HepG2 (cell line): ENCODE results near the gene GRID1. TPM values are rescaled to one million over a fixed set of nuclear protein-coding genes. Genes with fewer than 3 reads are reported as not detected.

Experiments used
- ATAC-seq: fragments of 200-7000 bp; cut with Tn5 transposase; 3 replicates; pipeline ENCODE4 v1.9.1; 2020; ENCODE audit warnings: mild to moderate bottlenecking, moderate library complexity
- BruUV-seq: library from RNA; stranded (reverse); fragments of 400-500 nt; replicated peaks from 2 replicates; lab custom pipeline; 2021; lab: Mats Ljungman, UMichigan
- CTCF ChIA-PET: fragments of 300-600 bp; formaldehyde crosslinking; extraction: SDS; loops from one replicate; lab custom pipeline; 2021; ENCODE audit warnings: low total read pairs, inconsistent platforms, low intra/inter-chr PET ratio; lab: Yijun Ruan, JAX
- POLR2A ChIA-PET: fragments of 350-600 bp; sonication (Branson Sonifier 250); formaldehyde crosslinking; loops from one replicate; lab custom pipeline; 2020; ENCODE audit warnings: antibody characterized with exemption, inconsistent platforms; lab: Yijun Ruan, JAX
- DNase-seq: peaks from one replicate; pipeline ENCODE4 v3.0.0-alpha.2; 2015; ENCODE audit warnings: low spot score
- FAIRE-seq: peaks from 3 replicates; lab custom pipeline; 2011; peaks lifted over from hg19 to GRCh38; lab: Jason Lieb, UNC
- H2AFZ ChIP-seq: one replicate; pipeline ENCODE4 v1.6.1; 2011; ENCODE audit warnings: low read length, inconsistent platforms
- H3K27ac ChIP-seq: fragments of 300-600 bp; 3 replicates; pipeline ENCODE4 v1.8.0; 2011; ENCODE audit warnings: mixed run types, mild to moderate bottlenecking, mixed read lengths, low read length, inconsistent platforms; ENCODE audit not compliant: insufficient read depth; ENCODE audit errors: extremely low read length
- H3K27me3 ChIP-seq, 2 experiments: fragments of 200-600 bp in 1 of 2; 2 replicates in 1 of 2; 3 replicates in 1 of 2; pipeline versions ENCODE4 v1.6.0 to v1.8.0; 2011; ENCODE audit warnings: low read length in 2 of 2, mild to moderate bottlenecking in 2 of 2, moderate library complexity in 2 of 2, inconsistent platforms in 1 of 2; ENCODE audit not compliant: insufficient read depth in 2 of 2, control insufficient read depth in 1 of 2
- H3K36me3 ChIP-seq, 2 experiments: fragments of 200-600 bp in 1 of 2; replicated peaks in 1 of 2; 2 replicates in 1 of 2; 3 replicates in 1 of 2; pipeline versions ENCODE4 v1.5.1 to v1.8.0; 2011; ENCODE audit warnings: low read length in 2 of 2, inconsistent platforms in 1 of 2; ENCODE audit not compliant: insufficient read depth in 2 of 2, control insufficient read depth in 1 of 2
- H3K4me1 ChIP-seq: 2 replicates; pipeline ENCODE4 v1.5.1; 2012; ENCODE audit warnings: low read length, inconsistent platforms; ENCODE audit not compliant: insufficient read depth
- H3K4me2 ChIP-seq: 2 replicates; pipeline ENCODE4 v1.6.0; 2011; ENCODE audit warnings: low read depth, low read length, inconsistent platforms
- H3K4me3 ChIP-seq, 3 experiments: fragments of 200-600 bp in 1 of 3; sonication (generic), shearing (Covaris generic) in 1 of 3; replicated peaks in 1 of 3; 2 replicates each; pipeline ENCODE4 v1.5.1; 2011 to 2016; ENCODE audit warnings: low read length in 3 of 3, inconsistent platforms in 2 of 3, low read depth in 2 of 3, mild to moderate bottlenecking in 2 of 3, control low read depth in 1 of 3, mixed read lengths in 1 of 3; ENCODE audit not compliant: insufficient read depth in 1 of 3
- H3K79me2 ChIP-seq: one replicate; pipeline ENCODE4 v1.6.1; 2011; ENCODE audit warnings: low read length, inconsistent platforms; ENCODE audit not compliant: insufficient read depth
- H3K9ac ChIP-seq: 2 replicates; pipeline ENCODE4 v1.6.0; 2011; ENCODE audit warnings: mild to moderate bottlenecking, low read depth, low read length, inconsistent platforms; ENCODE audit not compliant: insufficient read depth
- H3K9me3 ChIP-seq: 2 replicates; pipeline ENCODE4 v1.5.1; 2012; ENCODE audit warnings: mild to moderate bottlenecking, low read length
- H4K20me1 ChIP-seq: 2 replicates; pipeline ENCODE4 v1.6.0; 2011; ENCODE audit warnings: inconsistent platforms, mild to moderate bottlenecking, low read length, moderate library complexity; ENCODE audit not compliant: insufficient read depth
- EEA1 ChIP-seq: sonication (generic); formaldehyde crosslinking; IDR thresholded peaks from 2 replicates; pipeline ENCODE4 v1.5.1; 2020; ENCODE audit warnings: mild to moderate bottlenecking, missing genetic modification reagents, borderline replicate concordance
- KDM5B ChIP-seq: sonication (generic); formaldehyde crosslinking; IDR thresholded peaks from 2 replicates; pipeline ENCODE4 v1.4.0; 2020; ENCODE audit warnings: missing genetic modification reagents, mild to moderate bottlenecking, borderline replicate concordance
- MED8 ChIP-seq: sonication (generic); formaldehyde crosslinking; IDR thresholded peaks from 2 replicates; pipeline ENCODE4 v1.8.1; 2023; ENCODE audit warnings: mild to moderate bottlenecking, missing genetic modification reagents; ENCODE audit not compliant: insufficient replicate concordance
- PRMT3 ChIP-seq: sonication (generic); formaldehyde crosslinking; IDR thresholded peaks from 2 replicates; pipeline ENCODE4 v1.8.1; 2022; ENCODE audit warnings: low read depth, mild to moderate bottlenecking, moderate library complexity, missing genetic modification reagents, borderline replicate concordance
- SMARCE1 ChIP-seq: fragments of 450-650 bp; IDR thresholded peaks from 2 replicates; pipeline ENCODE4 v1.6.1; 2017; ENCODE audit warnings: borderline replicate concordance
- ZNF20 ChIP-seq: sonication (generic); formaldehyde crosslinking; IDR thresholded peaks from 2 replicates; pipeline ENCODE4 v1.4.0; 2020; ENCODE audit warnings: mild to moderate bottlenecking, moderate library complexity, missing genetic modification reagents
- ZNF235 ChIP-seq: sonication (generic); formaldehyde crosslinking; IDR thresholded peaks from 2 replicates; pipeline ENCODE4 v1.8.1; 2023; ENCODE audit warnings: mild to moderate bottlenecking, missing genetic modification reagents, borderline replicate concordance
- ZNF446 ChIP-seq: sonication (generic); formaldehyde crosslinking; IDR thresholded peaks from 2 replicates; pipeline ENCODE4 v1.5.0; 2020; ENCODE audit warnings: mild to moderate bottlenecking, missing genetic modification reagents
- ZNF549 ChIP-seq: sonication (generic); formaldehyde crosslinking; IDR thresholded peaks from 2 replicates; pipeline ENCODE4 v1.5.0; 2020; ENCODE audit warnings: missing genetic modification reagents
- ZNF768 ChIP-seq: sonication (generic); formaldehyde crosslinking; IDR thresholded peaks from 2 replicates; pipeline ENCODE4 v1.4.0; 2020; ENCODE audit warnings: missing genetic modification reagents
- ZNF816 ChIP-seq: sonication (generic); formaldehyde crosslinking; IDR thresholded peaks from 2 replicates; pipeline ENCODE4 v1.8.0; 2022; ENCODE audit warnings: missing genetic modification reagents, mild to moderate bottlenecking, borderline replicate concordance
- WGBS: methylation state at CpG from one replicate; pipeline ENCODE4 v1.1.6; 2017; ENCODE audit warnings: low lambda C conversion rate; 5-methylcytosine and 5-hydroxymethylcytosine counted together
- in situ Hi-C: cut with HindIII; loops from 2 replicates; pipeline ENCODE4 v1.10.0; 2017; ENCODE audit warnings: low pct_unique_long_range_greater_than_20kb; ENCODE audit not compliant: extremely low pct_ligation_motif_present
- intact Hi-C: fragments of 100-400 bp; cut with micrococcal nuclease; formaldehyde crosslinking; loops from one replicate; pipeline ENCODE4 v1.10.0; 2022; ENCODE audit not compliant: unreplicated experiment
- polyA plus RNA-seq, 8 experiments: library from polyadenylated mRNA; depleted of rRNA in 3 of 8; stranded (reverse) in 7 of 8; unstranded in 1 of 8; fragments of >200 nt; fragmentation: Illumina TruSeq in 4 of 8; extraction: Trizol in 4 of 8; gene quantifications; 2 replicates each; pipeline versions ENCODE4 v1.2.1 to v1.2.3, GENCODE V29; 2011 to 2016; ENCODE audit warnings: low read depth in 4 of 8, missing spikeins in 1 of 8, mixed read lengths in 1 of 8; ENCODE audit not compliant: insufficient read depth in 1 of 8
- total RNA-seq, 5 experiments: library from RNA; depleted of rRNA; stranded (reverse); fragments of >200 nt; fragmentation: Illumina TruSeq; extraction: Trizol; gene quantifications; 2 replicates each; pipeline ENCODE4 v1.2.3, GENCODE V29; 2016; ENCODE audit warnings: low read depth in 1 of 5
- TF ChIP-seq, protein P1 (sequence below): sonication (generic); formaldehyde crosslinking; conservative IDR thresholded peaks from 2 replicates; pipeline ENCODE4 v1.4.0; 2020; ENCODE audit warnings: missing genetic modification reagents

Gene GRID1
- total and polyA plus RNA-seq, 2 of the 13 experiments (the other 11 are each of a cell fraction or from before 2014, with no cell fraction given): 0.05 TPM; not detected in 1

GRCh38 chr10:86193841-86194240 is 172.8 kb downstream of the GRID1 start:
- WGBS: 11% methylated on average over 4 of the region's 4 CpGs
- no peak overlapping the region for H2AFZ ChIP-seq
- in situ Hi-C loops (no loop called here), intact Hi-C loops (no loop called here)
- H3K36me3 ChIP-seq: no peaks in the 10 kb centered on the region
- ChIA-PET POLR2A (no interaction called here), CTCF (no interaction called here)
- H3K4me1 ChIP-seq: no peaks in the 10 kb centered on the region
- ATAC-seq (no peak), DNase-seq (no peak)
- H3K4me3 ChIP-seq: no peak overlapping the region
- no peaks in the 10 kb centered on the region for H3K9me3 ChIP-seq
- no peak overlapping the region for H3K9ac ChIP-seq
- H3K27me3 ChIP-seq: peaks cover 3 to 30% of the 10 kb centered on the region in 2 experiments; a peak in 3 of 5 replicates
- H3K79me2 ChIP-seq: no peaks in the 10 kb centered on the region
- no peaks in the 10 kb centered on the region for H4K20me1 ChIP-seq
- no peak overlapping the region for H3K27ac ChIP-seq
- no peak overlapping the region for H3K4me2 ChIP-seq
- no TSS peak for BruUV-seq
- TF ChIP-seq ZNF446: no peak
- TF ChIP-seq ZNF768 (CRISPR knock-in tag): no peak
- no peak for TF ChIP-seq ZNF20 (CRISPR knock-in tag)
- TF ChIP-seq ZNF816 (CRISPR knock-in tag): no peak
- no peak for TF ChIP-seq ZNF235
- no peak for TF ChIP-seq MED8 (CRISPR knock-in tag)
- no peak for TF ChIP-seq EEA1 (CRISPR knock-in tag)
- no peak for TF ChIP-seq PRMT3 (CRISPR knock-in tag)
- no peak for TF ChIP-seq KDM5B (CRISPR knock-in tag)
- no peak for TF ChIP-seq SMARCE1
- TF ChIP-seq, protein P1, sequence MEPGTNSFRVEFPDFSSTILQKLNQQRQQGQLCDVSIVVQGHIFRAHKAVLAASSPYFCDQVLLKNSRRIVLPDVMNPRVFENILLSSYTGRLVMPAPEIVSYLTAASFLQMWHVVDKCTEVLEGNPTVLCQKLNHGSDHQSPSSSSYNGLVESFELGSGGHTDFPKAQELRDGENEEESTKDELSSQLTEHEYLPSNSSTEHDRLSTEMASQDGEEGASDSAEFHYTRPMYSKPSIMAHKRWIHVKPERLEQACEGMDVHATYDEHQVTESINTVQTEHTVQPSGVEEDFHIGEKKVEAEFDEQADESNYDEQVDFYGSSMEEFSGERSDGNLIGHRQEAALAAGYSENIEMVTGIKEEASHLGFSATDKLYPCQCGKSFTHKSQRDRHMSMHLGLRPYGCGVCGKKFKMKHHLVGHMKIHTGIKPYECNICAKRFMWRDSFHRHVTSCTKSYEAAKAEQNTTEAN (CRISPR knock-in tag): no peak
- no peak for TF ChIP-seq ZNF549
- TF ChIP-seq, all 625 proteins: peak for 0
- FAIRE-seq: no peak
